Amygdala (tissue), 56 donors: ENCODE measurements around the gene LMLN.
A peak's percentile ranks its signal among the peaks of the same experiment; 100 is the strongest.
"Not testable (repeated sequence)": the region's sequence is repeated elsewhere in the genome, so short reads cannot be mapped to it uniquely, and the experiment has no call there.

Experiments
- DNase-seq, 56 donors: peaks; one replicate each; lab custom pipeline; 2025; lab: John Stamatoyannopoulos, UW

LMLN gene

GRCh38 chr3:197959891-197960693 is at the start of gene LMLN:
LMLN (plus strand) TSS chr3:197960217; CDS start chr3:197960246, 29 bp downstream.
- DNase-seq, result peak; percentile 38 to 98 (median 91)

- DNase-seq, result peak in 8 of 56 donors; percentile 1 to 6 (median 3)
These were observed 47.1 kb upstream of the LMLN start for GRCh38 chr3:197912741-197913476.

- no peak for DNase-seq
These were observed 46.2 kb upstream of the LMLN start for GRCh38 chr3:197913641-197914380.

- DNase-seq, result not testable (repeated sequence)
These were observed 38.4 kb upstream of the LMLN start for GRCh38 chr3:197921429-197922275.

GRCh38 chr3:197926418-197926817 is 33.6 kb upstream of the LMLN start:
- no peak for DNase-seq

- not testable (repeated sequence) for DNase-seq
These were observed 32.4 kb upstream of the LMLN start for GRCh38 chr3:197927578-197927977.

- DNase-seq, result no peak
These were observed 23.1 kb upstream of the LMLN start for GRCh38 chr3:197936819-197937384.

- no peak for DNase-seq
These were observed 19.2 kb upstream of the LMLN start for GRCh38 chr3:197940745-197941384.

- DNase-seq, result no peak
These were observed 17.0 kb upstream of the LMLN start for GRCh38 chr3:197942956-197943556.

GRCh38 chr3:197949191-197949777 is 10.7 kb upstream of the LMLN start:
- peak in 1 of 56 donors; percentile 18 for DNase-seq

- DNase-seq, result peak; percentile 35 to 97 (median 79)
These were observed 10.0 kb upstream of the LMLN start, which contains the start of gene RPL35A for GRCh38 chr3:197949778-197950676. RPL35A (plus strand) TSS chr3:197950190; CDS start chr3:197950968, 778 bp downstream.

- DNase-seq, result no peak
These were observed 9.3 kb upstream of the LMLN start for GRCh38 chr3:197950677-197951061.

- no peak for DNase-seq
These were observed 8.5 kb upstream of the LMLN start for GRCh38 chr3:197951392-197951990.

GRCh38 chr3:197952440-197952839 is 7.6 kb upstream of the LMLN start:
- no peak for DNase-seq

- DNase-seq, result no peak
These were observed 6.7 kb upstream of the LMLN start for GRCh38 chr3:197953325-197953724.

GRCh38 chr3:197953881-197954280 is 6.1 kb upstream of the LMLN start:
- DNase-seq, result peak in 1 of 56 donors; percentile 8
